Measurements from ENCODE around the gene FAM227A. TPM values are rescaled to one million over a fixed set of nuclear protein-coding genes. Genes with fewer than 3 reads are reported as not detected.
"Not testable (repeated sequence)": the region's sequence is repeated elsewhere in the genome, so short reads cannot be mapped to it uniquely, and the experiment has no call there.

The FAM227A gene
- total and polyA plus RNA-seq, 4 donors, result 1.1 to 10.0 (median 6.0) TPM

DNA sequence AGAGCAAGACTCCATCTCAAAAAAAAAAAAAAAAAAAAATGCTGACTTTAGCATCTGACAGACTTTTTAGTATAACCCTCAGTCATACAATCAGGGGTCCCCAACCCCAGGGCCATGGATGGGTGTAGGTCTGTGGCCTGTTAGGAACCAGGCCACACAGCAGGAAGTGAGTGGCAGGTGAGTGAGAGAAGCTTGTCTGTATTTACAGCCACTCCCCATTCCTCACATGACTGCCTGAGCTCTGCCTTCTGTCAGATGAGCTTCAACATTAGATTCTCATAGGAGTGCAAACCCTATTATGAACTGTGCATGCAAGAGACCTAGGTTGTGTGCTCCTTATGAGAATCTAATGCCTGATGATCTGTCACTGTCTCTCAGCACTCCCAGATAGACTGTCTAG, 3.3 kb downstream of the FAM227A start:
- Histone ChIP-seq H3K36me3 (ENCODE audit: control insufficient read depth in 4 of 4, insufficient read depth in 4 of 4, low read length in 4 of 4) (peaks cover 0 to 5% (median 0%) of the 10 kb centered on the region in 4 donors), H3K4me3 (no peak overlapping the region), H3K9ac (ENCODE audit: insufficient read depth in 1 of 2, low read length in 2 of 2) (no peak overlapping the region), H3K4me1 (ENCODE audit: control insufficient read depth in 5 of 5, insufficient read depth in 5 of 5, low read length in 5 of 5) (peaks cover 0 to 14% (median 5%) of the 10 kb centered on the region in 5 donors), H3K27ac (ENCODE audit: low read depth in 1 of 2, low read length in 1 of 2) (no peak overlapping the region), H3K9me3 (ENCODE audit: control insufficient read depth in 4 of 4, insufficient read depth in 3 of 4, low read length in 3 of 4) (no peaks in the 10 kb centered on the region), H3K27me3 (ENCODE audit: control insufficient read depth in 3 of 3, insufficient read depth in 3 of 3, low read length in 2 of 3) (no peaks in the 10 kb centered on the region)
- no peak for DNase-seq
- TF ChIP-seq, protein P1, sequence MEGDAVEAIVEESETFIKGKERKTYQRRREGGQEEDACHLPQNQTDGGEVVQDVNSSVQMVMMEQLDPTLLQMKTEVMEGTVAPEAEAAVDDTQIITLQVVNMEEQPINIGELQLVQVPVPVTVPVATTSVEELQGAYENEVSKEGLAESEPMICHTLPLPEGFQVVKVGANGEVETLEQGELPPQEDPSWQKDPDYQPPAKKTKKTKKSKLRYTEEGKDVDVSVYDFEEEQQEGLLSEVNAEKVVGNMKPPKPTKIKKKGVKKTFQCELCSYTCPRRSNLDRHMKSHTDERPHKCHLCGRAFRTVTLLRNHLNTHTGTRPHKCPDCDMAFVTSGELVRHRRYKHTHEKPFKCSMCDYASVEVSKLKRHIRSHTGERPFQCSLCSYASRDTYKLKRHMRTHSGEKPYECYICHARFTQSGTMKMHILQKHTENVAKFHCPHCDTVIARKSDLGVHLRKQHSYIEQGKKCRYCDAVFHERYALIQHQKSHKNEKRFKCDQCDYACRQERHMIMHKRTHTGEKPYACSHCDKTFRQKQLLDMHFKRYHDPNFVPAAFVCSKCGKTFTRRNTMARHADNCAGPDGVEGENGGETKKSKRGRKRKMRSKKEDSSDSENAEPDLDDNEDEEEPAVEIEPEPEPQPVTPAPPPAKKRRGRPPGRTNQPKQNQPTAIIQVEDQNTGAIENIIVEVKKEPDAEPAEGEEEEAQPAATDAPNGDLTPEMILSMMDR (IDR thresholded peaks at IDR 0.05; ENCODE audit: control extremely low read depth, extremely low read depth), result no peak
- no peak for ATAC-seq (ENCODE audit: insufficient read depth, low FRiP score)

- Histone ChIP-seq H3K9me3 (ENCODE audit: control insufficient read depth in 4 of 4, insufficient read depth in 3 of 4, low read length in 3 of 4) (no peaks in the 10 kb centered on the region), H3K4me1 (ENCODE audit: control insufficient read depth in 5 of 5, insufficient read depth in 5 of 5, low read length in 5 of 5) (no peaks in the 10 kb centered on the region), H3K27me3 (ENCODE audit: control insufficient read depth in 3 of 3, insufficient read depth in 3 of 3, low read length in 2 of 3) (no peaks in the 10 kb centered on the region), H3K27ac (ENCODE audit: low read depth in 1 of 2, low read length in 1 of 2) (no peak overlapping the region), H3K36me3 (ENCODE audit: control insufficient read depth in 4 of 4, insufficient read depth in 4 of 4, low read length in 4 of 4) (no peaks in the 10 kb centered on the region), H3K4me3 (no peak overlapping the region), H3K9ac (ENCODE audit: insufficient read depth in 1 of 2, low read length in 2 of 2) (no peak overlapping the region)
- ATAC-seq (ENCODE audit: insufficient read depth, low FRiP score) (no peak), DNase-seq (no peak)
- WGBS, 2 donors, result 76 to 82% methylated on average over 5 of the region's 5 CpGs
- TF ChIP-seq, protein P1 (IDR thresholded peaks at IDR 0.05; ENCODE audit: control extremely low read depth, extremely low read depth), result no peak
Observed at GRCh38 chr22:38649841-38650522, 6.2 kb downstream of the FAM227A start.

- TF ChIP-seq, protein P1 (IDR thresholded peaks at IDR 0.05; ENCODE audit: control extremely low read depth, extremely low read depth), result no peak
- Histone ChIP-seq H3K4me1 (ENCODE audit: control insufficient read depth in 5 of 5, insufficient read depth in 5 of 5, low read length in 5 of 5) (no peaks in the 10 kb centered on the region), H3K27me3 (ENCODE audit: control insufficient read depth in 3 of 3, insufficient read depth in 3 of 3, low read length in 2 of 3) (no peaks in the 10 kb centered on the region), H3K36me3 (ENCODE audit: control insufficient read depth in 4 of 4, insufficient read depth in 4 of 4, low read length in 4 of 4) (no peaks in the 10 kb centered on the region), H3K27ac (ENCODE audit: low read depth in 1 of 2, low read length in 1 of 2) (no peak overlapping the region), H3K9me3 (ENCODE audit: control insufficient read depth in 4 of 4, insufficient read depth in 3 of 4, low read length in 3 of 4) (no peaks in the 10 kb centered on the region), H3K4me3 (no peak overlapping the region), H3K9ac (ENCODE audit: insufficient read depth in 1 of 2, low read length in 2 of 2) (no peak overlapping the region)
- whole genome bisulfite sequencing, 2 donors, result 89 to 93% methylated on average over 6 of the region's 6 CpGs
- ATAC-seq (ENCODE audit: insufficient read depth, low FRiP score) (no peak), DNase-seq (no peak)
Observed at GRCh38 chr22:38645430-38645829, 10.8 kb downstream of the FAM227A start.

DNA sequence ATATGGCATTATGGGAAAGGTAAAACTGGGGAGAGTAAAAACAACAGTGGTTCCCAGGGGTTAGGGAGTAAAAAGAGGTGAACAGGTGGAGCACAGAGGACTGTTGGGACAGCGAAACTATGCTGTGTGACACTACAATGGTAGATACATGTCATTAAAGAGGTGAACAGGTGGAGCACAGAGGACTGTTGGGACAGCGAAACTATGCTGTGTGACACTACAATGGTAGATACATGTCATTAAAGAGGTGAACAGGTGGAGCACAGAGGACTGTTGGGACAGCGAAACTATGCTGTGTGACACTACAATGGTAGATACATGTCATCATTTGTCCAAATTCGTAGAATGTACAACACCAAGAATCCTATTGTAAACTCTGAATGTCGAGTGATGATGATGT, 11.9 kb downstream of the FAM227A start:
- H3K27ac ChIP-seq (ENCODE audit: low read depth in 1 of 2, low read length in 1 of 2); H3K9ac ChIP-seq (ENCODE audit: insufficient read depth in 1 of 2, low read length in 2 of 2); H3K9me3 ChIP-seq (ENCODE audit: control insufficient read depth in 4 of 4, insufficient read depth in 3 of 4, low read length in 3 of 4); H3K36me3 ChIP-seq (ENCODE audit: control insufficient read depth in 4 of 4, insufficient read depth in 4 of 4, low read length in 4 of 4); H3K27me3 ChIP-seq (ENCODE audit: control insufficient read depth in 3 of 3, insufficient read depth in 3 of 3, low read length in 2 of 3); DNase-seq; H3K4me3 ChIP-seq; H3K4me1 ChIP-seq (ENCODE audit: control insufficient read depth in 5 of 5, insufficient read depth in 5 of 5, low read length in 5 of 5): not testable (repeated sequence)
- peak; percentile 94 for ATAC-seq (ENCODE audit: insufficient read depth, low FRiP score)
- 92 to 95% methylated on average over 4 to 5 of the region's 5 CpGs for WGBS, 2 donors

Data from lung (tissue), 12 donors.